Measurements from ENCODE around the gene ENDOV.

Gene ENDOV

DNA sequence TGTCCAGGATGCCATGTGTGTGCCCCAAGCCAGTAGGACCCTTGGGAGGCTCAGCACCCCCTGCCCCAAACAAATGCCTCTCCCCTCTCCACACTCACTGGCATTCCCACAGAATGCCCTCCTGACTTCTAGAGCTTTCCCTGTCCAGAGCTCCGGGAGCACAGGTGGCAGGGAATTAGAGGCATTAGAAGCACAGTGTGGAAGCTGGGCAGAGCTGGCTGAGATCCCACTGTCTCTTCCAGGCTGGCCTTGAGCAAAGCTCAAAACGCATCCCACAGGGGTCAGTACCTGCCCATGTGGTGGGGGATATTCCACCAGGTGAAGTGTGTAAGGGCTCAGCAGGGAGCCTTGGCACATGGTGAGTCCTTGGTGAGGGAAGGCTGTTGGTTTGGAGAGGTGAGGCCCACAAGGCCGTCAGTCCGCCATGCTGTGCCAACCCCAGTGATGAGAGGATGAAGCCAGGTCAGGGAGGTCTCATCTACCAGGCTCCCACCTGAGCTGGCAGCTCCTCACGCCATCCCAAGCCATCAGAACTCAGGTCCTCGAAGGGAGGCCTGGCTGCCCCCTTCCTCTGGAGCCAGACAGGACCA, 18.1 kb downstream of the ENDOV start:
- no peak for DNase-seq

DNA sequence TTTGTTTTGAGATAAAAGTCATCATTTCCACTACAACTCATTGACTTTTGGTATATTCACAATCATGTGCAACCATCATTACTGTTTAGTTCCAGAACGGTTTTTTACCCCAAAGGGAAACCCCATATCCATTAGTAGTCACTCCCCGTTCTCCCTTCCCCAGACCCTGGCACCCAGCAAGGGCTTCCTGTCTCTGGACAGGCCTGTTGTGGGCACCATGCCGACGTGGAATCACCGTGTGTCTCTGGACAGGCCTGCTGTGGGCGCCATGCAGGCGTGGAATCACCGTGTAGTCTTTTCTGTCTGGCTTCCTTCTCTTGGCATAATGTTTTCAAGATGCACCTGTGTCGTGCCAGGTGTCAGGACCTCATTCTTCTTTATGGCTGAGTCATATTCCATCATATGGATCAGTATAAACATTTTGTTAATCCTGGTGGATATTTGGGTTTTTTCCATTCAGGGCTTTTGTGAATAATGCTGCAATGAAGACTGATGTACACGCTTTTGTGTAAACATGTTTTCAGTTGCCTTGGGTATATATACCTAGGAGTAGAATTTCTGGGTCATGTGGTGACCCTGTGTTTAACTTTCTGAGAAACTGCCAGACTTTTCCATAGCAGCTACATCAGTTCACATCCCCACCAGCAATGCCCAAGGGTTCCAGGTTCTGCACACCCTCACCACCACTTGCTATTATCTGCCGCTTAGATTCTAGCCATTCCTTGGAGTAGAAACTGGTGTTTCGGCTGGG, 19.1 kb downstream of the ENDOV start:
- DNase-seq: no peak

- no peak for DNase-seq
Observed at GRCh38 chr17:80437532-80437931, 22.6 kb downstream of the ENDOV start.

DNA sequence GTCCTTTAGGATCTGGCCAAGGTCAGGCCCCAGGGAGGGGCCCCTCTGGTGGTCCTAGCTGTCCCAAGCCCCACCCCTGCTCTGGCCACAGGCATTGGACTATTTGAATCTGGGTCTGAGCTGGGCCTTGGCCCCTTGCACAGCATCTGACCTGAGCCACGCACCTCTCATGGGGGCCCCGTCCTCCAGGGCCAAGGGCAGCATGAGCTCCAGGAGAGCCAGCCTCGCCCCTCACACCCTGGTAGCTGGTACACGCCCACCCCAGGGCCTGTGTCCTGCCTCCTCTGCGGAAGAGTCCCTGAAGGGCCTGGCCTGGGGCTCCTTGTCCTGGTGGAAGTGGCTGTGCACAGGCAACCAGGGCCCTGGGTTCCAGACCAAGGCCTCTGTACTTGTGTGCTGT, 23.8 kb downstream of the ENDOV start:
- DNase-seq: no peak

- no peak for DNase-seq
Observed at GRCh38 chr17:80439499-80439898, 24.5 kb downstream of the ENDOV start.

GRCh38 chr17:80441133-80441578, 26.2 kb downstream of the ENDOV start:
- no peak for DNase-seq

DNA sequence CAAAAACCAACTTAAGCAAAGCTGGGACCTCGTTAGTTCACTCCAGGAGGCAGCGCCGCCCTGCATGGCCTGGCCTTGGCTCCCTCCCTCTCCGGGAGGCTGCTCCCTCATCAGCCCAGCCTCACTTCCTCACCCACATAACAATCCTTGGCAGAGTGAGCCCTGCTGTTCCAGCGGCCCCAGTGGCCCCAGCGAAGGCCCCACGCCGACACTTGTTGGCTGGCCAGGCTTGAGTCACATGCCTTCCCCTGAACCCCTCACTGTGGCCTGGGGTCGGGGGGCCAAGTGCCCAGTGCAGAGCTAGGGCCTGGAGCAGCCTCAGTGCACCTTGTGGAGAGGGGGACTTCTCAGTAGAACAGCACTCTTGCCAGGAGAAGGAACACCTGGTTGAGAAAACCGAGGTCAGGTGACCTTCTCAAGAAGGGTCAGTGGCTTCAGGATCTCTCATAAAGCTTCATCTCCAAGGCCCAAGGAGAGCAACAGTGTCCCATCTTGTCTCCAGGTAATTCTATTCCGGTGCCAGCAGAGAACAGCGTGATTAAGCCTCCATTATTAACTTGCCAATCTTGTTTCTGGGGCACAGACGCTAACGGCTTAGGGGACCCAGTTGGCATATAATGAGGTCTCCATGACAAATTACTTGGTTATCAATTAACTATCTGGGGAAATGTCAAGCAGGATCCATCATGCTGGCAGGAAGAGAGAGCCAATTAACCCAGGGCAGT, 26.8 kb downstream of the ENDOV start:
- DNase-seq: no peak

- no peak for DNase-seq
Observed at GRCh38 chr17:80442323-80442659, 27.3 kb downstream of the ENDOV start.

DNA sequence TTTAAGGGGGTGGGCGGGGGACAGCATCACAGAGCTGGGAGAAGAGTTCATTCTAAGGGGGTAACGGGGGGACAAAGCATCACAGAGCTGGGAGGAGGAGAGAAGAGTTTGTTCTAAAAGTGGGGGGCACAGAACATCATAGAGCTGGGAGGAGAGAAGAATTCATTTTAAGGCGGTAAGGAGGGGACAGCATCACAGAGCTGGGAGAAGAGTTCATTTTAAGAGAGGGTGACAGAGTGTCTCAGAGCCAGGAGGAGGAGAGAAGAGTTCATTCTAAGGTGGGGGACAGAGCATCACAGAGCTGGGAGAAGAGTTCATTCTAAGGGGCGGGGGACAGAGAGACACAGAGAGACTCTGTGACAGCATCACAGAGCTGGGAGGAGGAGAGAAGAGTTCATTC, 27.8 kb downstream of the ENDOV start:
- no peak for DNase-seq

DNA sequence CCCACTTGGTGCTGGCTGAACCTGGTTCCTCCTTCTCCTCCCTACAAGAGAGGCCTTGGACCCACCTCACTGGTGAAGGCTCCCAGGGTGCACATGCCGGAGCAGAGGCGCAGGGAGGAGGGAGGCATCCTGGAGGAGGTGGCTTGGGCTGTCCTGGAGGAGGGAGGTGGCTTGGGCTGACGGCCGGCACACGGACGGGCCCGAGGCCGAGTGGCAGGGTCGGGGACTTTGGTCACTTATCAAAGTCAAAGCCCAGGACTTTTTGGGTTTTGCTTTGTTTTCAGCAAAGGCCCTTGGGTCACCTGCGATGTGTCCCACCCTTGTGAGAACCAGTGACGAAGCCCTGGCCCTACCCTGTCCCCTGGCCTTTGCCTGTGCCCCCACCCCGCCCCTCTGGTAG, 28.5 kb downstream of the ENDOV start:
- DNase-seq: no peak

DNA sequence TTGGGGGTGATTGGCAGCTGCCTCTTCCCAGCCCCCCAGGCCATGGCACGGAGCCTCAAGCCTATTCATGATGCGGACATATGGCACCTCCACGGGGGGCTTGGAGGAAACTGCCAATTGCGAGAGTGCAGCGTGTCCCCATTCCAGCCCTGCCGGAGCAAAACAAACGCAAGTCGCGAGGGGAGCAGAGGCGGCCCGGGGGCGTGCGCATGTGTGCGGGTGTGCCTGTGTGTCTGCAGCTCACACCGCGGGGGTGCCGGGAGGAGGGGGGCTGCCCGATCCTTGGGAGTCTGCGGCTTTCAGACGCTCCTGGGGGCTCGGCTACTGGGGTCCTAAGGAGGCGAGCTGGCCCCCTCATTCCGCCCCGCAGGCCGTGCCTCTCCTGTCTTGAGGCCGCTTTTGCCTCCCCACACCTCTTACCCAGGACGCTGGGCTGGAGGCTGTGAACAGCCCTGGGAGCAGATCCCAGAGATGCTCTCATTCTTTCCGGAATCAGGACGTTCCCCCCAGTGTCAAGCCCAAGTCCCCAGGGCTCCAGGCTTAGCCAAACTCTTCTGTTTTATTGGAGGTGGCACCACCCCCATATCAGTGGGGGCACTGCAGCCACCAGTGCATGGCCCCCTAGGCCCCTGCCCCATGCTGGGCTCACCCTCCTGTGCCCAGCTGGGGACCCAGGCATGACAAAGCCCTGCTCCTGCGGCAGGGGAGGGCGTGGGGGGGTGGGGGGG, 29.1 kb downstream of the ENDOV start:
- DNase-seq: no peak

- no peak for DNase-seq
Observed at GRCh38 chr17:80444644-80444979, 29.6 kb downstream of the ENDOV start.

DNA sequence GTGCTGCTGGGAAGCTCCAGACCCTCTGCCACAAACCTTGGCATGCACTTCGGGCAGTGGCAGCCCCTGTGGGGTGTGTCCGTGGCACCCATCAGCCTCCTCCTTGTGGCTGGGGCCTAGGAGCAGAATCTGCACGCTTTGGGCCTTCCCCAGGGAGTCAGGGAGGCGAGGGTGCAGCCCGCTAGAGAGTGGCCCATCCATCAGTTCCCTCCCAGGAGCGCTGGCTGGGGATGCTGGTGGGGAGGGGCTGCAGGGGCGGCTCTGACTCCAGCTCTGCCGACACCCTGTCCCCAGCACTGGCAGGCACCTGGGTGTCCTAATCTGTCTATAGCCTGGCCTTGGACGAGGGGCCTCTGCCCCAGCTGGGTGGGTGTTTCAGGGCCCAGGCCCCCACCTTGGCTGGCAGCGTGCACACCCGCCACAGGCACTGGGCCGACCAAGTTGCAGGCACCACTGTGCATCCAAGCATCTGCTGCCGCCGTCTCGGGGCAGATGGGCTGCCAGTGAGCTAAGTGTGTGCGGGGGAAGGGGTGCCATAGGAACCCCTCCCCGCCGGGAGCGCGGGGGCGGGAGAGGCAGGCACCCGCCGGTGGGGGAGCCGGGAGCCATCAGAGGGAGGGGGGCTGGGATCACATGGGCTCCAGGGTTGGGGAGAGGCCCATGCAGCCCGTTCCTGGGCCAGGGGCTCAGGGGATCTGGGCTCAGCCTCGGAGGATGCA, 30.2 kb downstream of the ENDOV start:
- no peak for DNase-seq

DNA sequence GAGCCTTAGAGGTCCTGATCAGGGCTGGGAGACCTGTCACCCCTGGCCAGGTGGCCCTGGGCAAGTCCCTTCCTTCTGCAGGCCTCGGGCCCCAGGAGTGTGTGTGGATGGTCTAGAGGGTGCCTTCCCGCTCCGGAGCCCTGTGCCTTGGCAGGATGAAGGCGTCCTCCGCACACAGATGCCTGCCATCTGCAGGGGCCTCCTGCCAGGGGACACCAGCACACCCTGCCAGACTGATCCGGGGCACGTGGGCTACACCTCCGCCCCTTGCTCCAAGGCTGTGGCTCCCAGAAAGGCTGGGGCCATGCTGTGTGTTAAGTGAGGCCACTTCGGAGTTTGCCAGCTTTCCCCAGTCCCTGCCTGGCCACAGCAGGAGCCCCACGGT, 30.8 kb downstream of the ENDOV start:
- DNase-seq: no peak

GRCh38 chr17:80446645-80447405, 31.9 kb downstream of the ENDOV start:
- DNase-seq: no peak

GRCh38 chr17:80447790-80448189, 32.8 kb downstream of the ENDOV start:
- no peak for DNase-seq

DNA sequence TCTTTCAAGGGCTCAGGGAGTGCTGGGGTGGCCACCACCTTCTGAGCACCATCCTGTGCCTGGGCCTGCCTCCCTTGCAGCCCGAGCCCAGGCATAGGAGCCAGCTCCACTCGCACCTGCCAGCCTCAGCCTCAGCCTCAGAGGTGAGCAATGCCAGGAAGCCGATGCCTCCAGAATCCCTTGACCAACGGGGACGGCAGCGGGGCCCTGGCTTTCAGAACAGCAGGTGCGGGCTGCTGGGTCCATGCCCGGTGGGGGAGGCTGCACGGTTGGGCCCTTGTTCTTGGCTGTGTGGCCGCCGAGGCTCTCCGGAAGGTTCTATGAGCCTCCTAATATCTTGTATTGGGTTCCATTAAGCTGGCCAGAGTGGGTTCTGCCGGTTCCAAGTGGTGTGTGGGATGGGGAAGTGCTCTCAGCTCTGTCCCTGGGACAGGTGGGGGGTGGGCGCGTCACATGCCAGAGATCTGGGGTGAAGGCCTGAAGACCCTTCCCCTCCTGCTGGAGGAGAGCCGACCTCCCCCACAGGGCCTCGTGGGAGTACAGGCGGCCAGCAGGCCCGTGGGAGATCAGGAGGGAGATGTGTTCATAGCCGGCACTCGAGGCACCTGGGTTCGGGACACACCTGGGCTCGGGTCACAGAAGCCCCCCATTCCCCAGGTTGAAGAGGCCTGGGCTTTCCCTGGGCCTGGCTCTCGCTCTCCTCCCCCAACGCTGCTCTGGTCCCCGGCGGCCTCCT, 34.4 kb downstream of the ENDOV start:
- DNase-seq: no peak

DNA sequence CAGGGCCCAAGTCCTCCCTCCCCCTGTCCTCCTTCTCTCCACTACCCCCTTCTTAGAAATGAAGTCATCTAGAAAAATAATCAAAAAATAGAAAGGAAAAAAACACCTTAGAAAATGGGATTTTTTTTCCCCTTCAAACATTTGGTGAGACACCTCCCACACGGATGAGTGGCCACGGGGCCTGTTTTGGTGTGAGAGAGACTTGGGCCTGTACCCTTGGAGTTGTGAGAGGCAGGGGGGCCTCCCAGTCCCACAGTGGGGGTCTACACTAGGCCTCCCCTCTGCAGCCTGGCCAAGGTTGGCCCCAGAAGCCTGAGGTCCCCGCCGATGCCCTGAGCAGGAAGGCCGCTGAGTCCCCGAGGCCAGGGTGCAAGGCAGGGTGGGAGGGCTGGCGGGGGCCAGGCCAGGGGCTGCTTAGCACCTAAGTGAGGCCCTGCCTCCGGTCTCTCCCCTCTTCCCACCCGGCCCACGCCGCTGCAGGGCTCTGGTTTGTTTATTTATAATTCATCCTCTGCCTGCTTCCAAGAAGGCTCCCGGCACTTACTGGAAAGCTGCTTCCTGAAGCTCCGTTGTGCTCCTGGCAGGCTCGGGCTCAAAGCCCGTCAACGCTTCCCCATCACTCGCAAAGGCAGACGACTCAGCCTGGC, 35.1 kb downstream of the ENDOV start:
- no peak for DNase-seq

DNA sequence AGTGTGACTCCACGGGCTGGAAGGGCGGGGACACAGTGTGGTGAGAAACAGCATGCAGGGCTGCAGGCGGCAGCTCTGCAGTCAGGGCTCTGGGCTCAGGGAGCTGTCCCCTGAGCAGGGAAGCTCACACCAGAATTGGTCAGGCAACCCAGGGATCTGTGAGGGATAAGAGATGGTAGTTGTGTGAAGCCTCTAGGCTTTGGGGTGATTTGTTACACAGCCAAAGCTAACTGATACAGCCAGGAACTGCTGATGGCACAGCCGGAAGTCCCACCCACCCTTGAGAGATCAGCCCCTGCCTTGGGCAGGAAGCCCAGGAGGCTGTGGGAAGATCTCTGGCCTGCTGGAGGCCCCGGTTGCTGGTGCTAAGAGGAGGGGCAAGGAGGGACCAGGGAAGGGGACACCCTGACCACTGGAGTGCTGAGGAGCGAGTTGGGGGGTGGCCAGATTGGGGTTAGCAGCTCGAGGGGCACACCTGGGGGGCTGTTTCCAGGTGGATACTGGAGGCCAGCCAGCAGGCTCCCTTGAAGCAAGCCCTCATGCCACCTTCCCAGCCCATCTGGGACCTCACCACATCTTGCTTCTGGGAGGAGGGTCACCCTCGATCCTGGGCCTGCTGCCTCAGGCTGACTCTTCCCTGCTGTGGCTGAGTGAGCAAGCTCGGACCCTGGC, 36.3 kb downstream of the ENDOV start:
- DNase-seq: no peak

- DNase-seq: no peak
Observed at GRCh38 chr17:80452173-80452915, 37.4 kb downstream of the ENDOV start.

Measured in NCI-H1105 (cell line).